SK-N-SH (cell line): ENCODE measurements around the gene NSD2. TPM values are rescaled to one million over a fixed set of nuclear protein-coding genes. Genes with fewer than 3 reads are reported as not detected.

ENCODE experiments used
- polyA plus RNA-seq, 3 experiments: library from polyadenylated mRNA; depleted of rRNA; stranded (reverse); fragments of >200 nt; gene quantifications; 2 replicates each; pipeline ENCODE4 v1.2.3, GENCODE V29; 2012
- small RNA-seq, 7 experiments: library from RNA; depleted of rRNA; stranded (forward); fragments of <200 nt; gene quantifications; one replicate each; pipeline ENCODE3, GENCODE V24; 2012

The NSD2 gene
- polyA plus RNA-seq, 1 of the 3 experiments (the other 2 are of a cell fraction), result 34.2 TPM

Small RNA genes lying within 50 kb of the gene (small RNA-seq; reads per million reads assigned to genes)
- gene SCARNA22, result 65.8 to 3,462 (median 203) reads per million in 7 experiments

Other genes starting within 250 kb of the NSD2 start
- 7.6 and 8.3 TPM in 2 replicates for gene FAM53A, start 187.1 kb upstream of the NSD2 start, polyA plus RNA-seq (2012; rRNA removed)
- gene SLBP, start 159.1 kb upstream of the NSD2 start, polyA plus RNA-seq (2012; rRNA removed), result 51.5 and 64.3 TPM in 2 replicates
- gene TMEM129, start 150.1 kb upstream of the NSD2 start, polyA plus RNA-seq (2012; rRNA removed), result 36.5 and 43.9 TPM in 2 replicates
- gene TACC3, start 149.9 kb upstream of the NSD2 start, polyA plus RNA-seq (2012; rRNA removed), result 29.2 and 49.5 TPM in 2 replicates
- gene FGFR3, start 78.1 kb upstream of the NSD2 start, polyA plus RNA-seq (2012; rRNA removed), result 0.62 and 1.1 TPM in 2 replicates
- gene LETM1, start 15.2 kb upstream of the NSD2 start, polyA plus RNA-seq (2012; rRNA removed), result 25.8 and 26.7 TPM in 2 replicates
- gene NELFA, start 137.6 kb downstream of the NSD2 start, polyA plus RNA-seq (2012; rRNA removed), result 17.3 and 26.8 TPM in 2 replicates
- 0.43 and 0.86 TPM in 2 replicates for gene NAT8L, start 187.9 kb downstream of the NSD2 start, polyA plus RNA-seq (2012; rRNA removed)